NOMO-1 (cell line): ENCODE data around the gene FOXP1.

Source experiments
- DNase-seq, 2 experiments: peaks; one replicate each; lab custom pipeline; 2025; ENCODE audit not compliant: unreplicated experiment in 2 of 2; lab: John Stamatoyannopoulos, UW

Gene FOXP1

GRCh38 chr3:71251156-71251775 lies 332.3 kb downstream of the FOXP1 start:
- no peak for DNase-seq

- DNase-seq = no peak
Observed at GRCh38 chr3:71250026-71250425, 333.5 kb downstream of the FOXP1 start.

- no peak for DNase-seq
Observed at GRCh38 chr3:71247958-71248335, 335.6 kb downstream of the FOXP1 start.

- no peak for DNase-seq
Observed at GRCh38 chr3:71247221-71247957, 336.1 kb downstream of the FOXP1 start.

- DNase-seq = no peak
Observed at GRCh38 chr3:71245971-71246880, 337.3 kb downstream of the FOXP1 start.

GRCh38 chr3:71244826-71245488 lies 338.6 kb downstream of the FOXP1 start:
- no peak for DNase-seq

- DNase-seq = no peak
Observed at GRCh38 chr3:71244153-71244825, 339.2 kb downstream of the FOXP1 start.

- DNase-seq = no peak
Observed at GRCh38 chr3:71243229-71243628, 340.3 kb downstream of the FOXP1 start.

GRCh38 chr3:71241981-71242560 lies 341.5 kb downstream of the FOXP1 start:
- no peak for DNase-seq

GRCh38 chr3:71241246-71241901 lies 342.2 kb downstream of the FOXP1 start:
- no peak for DNase-seq

- DNase-seq = no peak
Observed at GRCh38 chr3:71240034-71240433, 343.5 kb downstream of the FOXP1 start.

GRCh38 chr3:71238355-71238757 lies 345.2 kb downstream of the FOXP1 start:
- no peak for DNase-seq

GRCh38 chr3:71237672-71238071 lies 345.9 kb downstream of the FOXP1 start:
- no peak for DNase-seq

GRCh38 chr3:71235846-71236245 lies 347.7 kb downstream of the FOXP1 start:
- no peak for DNase-seq

GRCh38 chr3:71232895-71233294 lies 350.6 kb downstream of the FOXP1 start:
- DNase-seq = no peak

- DNase-seq = no peak
Observed at GRCh38 chr3:71232175-71232679, 351.3 kb downstream of the FOXP1 start.

GRCh38 chr3:71231680-71232079 lies 351.8 kb downstream of the FOXP1 start:
- DNase-seq = no peak

- DNase-seq = no peak
Observed at GRCh38 chr3:71229905-71230657, 353.4 kb downstream of the FOXP1 start.
